NT2/D1 (cell line): ENCODE measurements around the gene NOL6.

ENCODE experiments used
- YY1 ChIP-seq: IDR thresholded peaks from 2 replicates; pipeline ENCODE4 v1.6.1; 2011; ENCODE audit not compliant: insufficient read length, insufficient read depth
- ZNF274 ChIP-seq: IDR thresholded peaks from 2 replicates; pipeline ENCODE4 v1.6.1; 2011; ENCODE audit warnings: mild to moderate bottlenecking, low read depth, low read length

GRCh38 chr9:33453286-33453860 lies 20.4 kb downstream of the NOL6 start:
- no peak for TF ChIP-seq YY1
- no peak for TF ChIP-seq ZNF274
